Measurements from ENCODE around the gene FGF1. TPM values are rescaled to one million over a fixed set of nuclear protein-coding genes. Genes with fewer than 3 reads are reported as not detected.

FGF1 gene
- total RNA-seq, 4 donors from 2014 or later: 0.38 to 5.4 (median 0.65) TPM

GRCh38 chr5:142680605-142681259 lies 5.2 kb downstream of the FGF1 start:
- 65 to 72% methylated on average over 5 of the region's 5 CpGs for WGBS, 2 donors
- intact Hi-C loops (cut with DNase I; ENCODE audit: low total_unique reads): no loop called here
- no peak for TF ChIP-seq POLR2A (IDR thresholded peaks at IDR 0.05)
- no peak for TF ChIP-seq CTCF (IDR thresholded peaks at IDR 0.05)
- DNase-seq (ENCODE audit: low spot score in 2 of 2): peak; percentile 38 to 49
- H3K4me3 ChIP-seq (ENCODE audit: low read depth, poor library complexity, severe bottlenecking): no peak overlapping the region

GRCh38 chr5:142679744-142680143 lies 6.1 kb downstream of the FGF1 start:
- TF ChIP-seq CTCF (IDR thresholded peaks at IDR 0.05) (no peak), POLR2A (IDR thresholded peaks at IDR 0.05) (no peak)
- 92 to 100% methylated on average over 2 of the region's 2 CpGs for WGBS, 2 donors
- H3K4me3 ChIP-seq (ENCODE audit: low read depth, poor library complexity, severe bottlenecking): no peak overlapping the region
- DNase-seq (ENCODE audit: low spot score in 2 of 2): peak in 1 of 2 donors; percentile 7
- intact Hi-C loops (cut with DNase I; ENCODE audit: low total_unique reads): no loop called here

- DNase-seq (ENCODE audit: low spot score in 2 of 2): no peak
- intact Hi-C loops (cut with DNase I; ENCODE audit: low total_unique reads): no loop called here
- TF ChIP-seq CTCF (IDR thresholded peaks at IDR 0.05) (no peak), POLR2A (IDR thresholded peaks at IDR 0.05) (no peak)
- H3K4me3 ChIP-seq (ENCODE audit: low read depth, poor library complexity, severe bottlenecking): no peak overlapping the region
- 92 to 94% methylated on average over 4 of the region's 4 CpGs for WGBS, 2 donors
Measured at GRCh38 chr5:142678529-142678928, 7.4 kb downstream of the FGF1 start.

GRCh38 chr5:142677198-142677597 lies 8.7 kb downstream of the FGF1 start:
- DNase-seq (ENCODE audit: low spot score in 2 of 2): no peak
- TF ChIP-seq CTCF (IDR thresholded peaks at IDR 0.05) (no peak), POLR2A (IDR thresholded peaks at IDR 0.05) (no peak)
- 84 to 91% methylated on average over 2 of the region's 2 CpGs for WGBS, 2 donors
- intact Hi-C loops (cut with DNase I; ENCODE audit: low total_unique reads): no loop called here
- H3K4me3 ChIP-seq (ENCODE audit: low read depth, poor library complexity, severe bottlenecking): no peak overlapping the region

GRCh38 chr5:142676318-142676717 lies 9.6 kb downstream of the FGF1 start:
- intact Hi-C loops (cut with DNase I; ENCODE audit: low total_unique reads): no loop called here
- 84 to 95% methylated on average over 4 of the region's 4 CpGs for WGBS, 2 donors
- no peak overlapping the region for H3K4me3 ChIP-seq (ENCODE audit: low read depth, poor library complexity, severe bottlenecking)
- TF ChIP-seq CTCF (IDR thresholded peaks at IDR 0.05) (no peak), POLR2A (IDR thresholded peaks at IDR 0.05) (no peak)
- DNase-seq (ENCODE audit: low spot score in 2 of 2): no peak
